GM18499 (cell line): ENCODE results near the gene CCL7.

Experiments
- ATAC-seq: cut with Tn5 transposase; IDR thresholded peaks from one replicate; pipeline ENCODE4 v1.9.1; 2021; ENCODE audit warnings: moderate number of reproducible peaks; ENCODE audit not compliant: insufficient read depth, unreplicated experiment

CCL7 gene

GRCh38 chr17:34314279-34314678, 44.3 kb downstream of the CCL7 start:
- no peak for ATAC-seq

DNA sequence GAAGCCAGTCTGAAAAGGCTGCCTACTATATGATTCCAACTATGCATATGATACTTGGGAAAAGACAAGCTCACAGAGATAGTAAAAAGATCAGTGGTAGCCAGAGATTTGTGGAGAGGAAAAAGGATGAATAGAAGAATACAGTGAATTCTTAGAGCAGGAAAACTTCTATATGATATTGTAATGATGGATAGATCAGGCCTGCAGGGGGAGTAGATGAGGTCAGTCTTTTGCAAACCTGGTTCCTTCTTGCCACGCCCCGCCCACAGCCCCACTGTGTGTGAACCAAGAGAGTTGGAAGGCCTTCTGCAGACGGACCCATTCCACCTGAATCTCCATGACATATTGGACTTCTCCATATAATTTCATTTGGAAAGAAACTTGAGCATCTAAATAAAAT, 48.5 kb downstream of the CCL7 start:
- ATAC-seq, result no peak

DNA sequence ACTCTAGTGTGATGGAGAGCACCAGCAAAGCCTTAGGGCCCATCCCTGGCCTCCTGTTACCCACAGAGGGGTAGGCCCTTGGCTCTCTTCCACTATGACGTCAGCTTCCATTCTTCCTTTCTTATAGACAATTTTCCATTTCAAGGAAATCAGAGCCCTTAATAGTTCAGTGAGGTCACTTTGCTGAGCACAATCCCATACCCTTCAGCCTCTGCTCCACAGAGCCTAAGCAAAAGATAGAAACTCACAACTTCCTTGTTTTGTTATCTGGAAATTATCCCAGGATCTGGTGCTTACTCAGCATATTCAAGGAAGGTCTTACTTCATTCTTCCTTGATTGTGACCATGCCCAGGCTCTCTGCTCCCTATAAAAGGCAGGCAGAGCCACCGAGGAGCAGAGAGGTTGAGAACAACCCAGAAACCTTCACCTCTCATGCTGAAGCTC, 49.0 kb downstream of the CCL7 start, which contains the start of gene CCL8:
TSS of gene CCL8 (plus strand) at position 397 of the 445 bp plus-strand sequence. CDS start 67 bp downstream, outside the sequence.
- no peak for ATAC-seq
